Measurements from ENCODE around the gene PCAT6.

PCAT6 gene

DNA sequence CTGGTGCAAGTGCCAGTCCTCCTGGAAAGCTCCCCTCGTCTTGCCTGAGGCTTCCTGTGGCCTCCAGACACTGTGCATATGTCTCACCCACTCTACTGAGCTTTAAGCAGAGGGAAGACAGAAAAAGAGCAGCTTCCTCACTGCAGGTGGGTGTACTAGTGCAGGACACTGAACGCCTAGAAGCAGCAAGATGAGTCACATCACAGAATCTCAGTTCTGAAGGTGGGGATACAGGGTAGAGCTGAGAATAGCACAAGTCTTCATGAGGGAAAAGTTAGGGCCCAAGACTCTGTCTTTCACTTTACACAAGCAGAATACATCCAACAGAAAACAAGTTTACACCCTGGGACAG is 37.4 kb downstream of the PCAT6 start:
- DNase-seq (ENCODE audit: low read depth in 2 of 2) = no peak

DNA sequence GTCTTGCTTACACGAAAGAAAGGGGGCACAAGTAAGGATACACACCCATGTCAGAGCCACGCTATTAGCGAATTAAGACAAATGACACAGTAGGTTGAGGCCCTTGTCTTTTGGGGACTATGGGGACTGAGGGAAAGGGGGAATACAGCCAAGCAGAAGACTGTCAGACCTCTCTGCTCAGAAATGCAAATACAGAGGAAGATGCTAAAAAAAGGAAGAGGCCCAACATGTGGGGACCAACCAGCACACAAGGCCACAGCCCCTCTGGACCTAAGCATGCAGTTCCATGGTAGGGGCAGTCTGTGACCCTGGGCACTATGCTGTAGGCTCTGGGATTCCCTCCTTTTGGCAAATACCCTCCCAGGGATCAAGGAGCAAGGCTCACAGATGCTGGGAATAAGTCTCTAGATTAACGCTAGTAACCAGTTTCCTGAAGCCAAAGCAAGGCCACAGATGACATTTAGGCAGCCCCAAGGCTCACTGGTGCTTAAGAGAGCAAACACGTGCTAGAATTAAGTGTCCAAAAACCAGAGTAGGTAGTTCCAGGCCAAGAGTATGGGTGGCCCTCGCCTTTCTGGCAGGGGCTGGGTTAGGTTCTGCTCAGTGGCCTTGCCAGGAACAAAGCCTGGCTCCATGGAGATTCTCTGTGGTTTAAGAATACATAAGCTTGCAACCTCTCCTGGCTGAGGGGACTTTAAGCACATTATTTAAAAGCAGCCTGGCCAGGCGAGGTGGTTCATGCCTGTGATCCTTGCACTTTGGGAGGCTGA is 40.0 kb downstream of the PCAT6 start:
- DNase-seq (ENCODE audit: low read depth in 2 of 2) = no peak

DNA sequence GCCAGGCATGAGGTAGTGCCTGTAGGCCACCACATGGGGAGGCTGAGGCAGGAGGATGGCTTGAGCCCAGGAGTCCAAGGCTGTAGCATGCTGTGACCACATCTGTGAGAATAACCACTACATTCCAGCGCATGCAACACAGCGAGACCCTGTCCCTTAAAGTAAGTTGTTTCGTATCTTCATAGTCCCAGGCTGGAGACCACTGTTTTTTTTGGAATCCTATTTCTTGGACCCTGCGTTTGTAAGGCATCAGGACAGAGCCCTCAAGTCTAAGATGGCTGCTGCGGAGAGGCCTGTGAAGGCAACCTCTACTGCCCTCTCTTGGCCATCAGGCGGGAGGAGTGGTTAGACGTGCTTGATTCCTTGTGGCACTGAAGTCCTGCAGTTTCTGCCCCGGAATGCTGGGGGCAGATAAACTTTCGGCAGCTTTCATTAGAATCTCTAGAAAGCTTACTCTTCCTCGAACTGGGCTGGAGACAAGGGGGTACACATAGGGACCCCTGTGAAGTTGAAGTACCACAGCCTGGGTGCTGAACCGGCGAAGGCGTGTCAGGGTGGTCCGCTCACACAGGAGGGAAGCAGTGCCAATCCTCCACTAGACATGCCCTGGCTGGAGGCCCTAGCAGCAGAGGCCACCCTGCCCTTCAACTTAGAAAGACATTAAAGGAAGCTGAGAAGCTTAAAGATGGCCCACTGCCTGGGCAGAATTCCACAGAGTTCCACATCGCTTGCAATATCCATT is 41.6 kb downstream of the PCAT6 start:
- DNase-seq (ENCODE audit: low read depth in 2 of 2) = no peak

DNA sequence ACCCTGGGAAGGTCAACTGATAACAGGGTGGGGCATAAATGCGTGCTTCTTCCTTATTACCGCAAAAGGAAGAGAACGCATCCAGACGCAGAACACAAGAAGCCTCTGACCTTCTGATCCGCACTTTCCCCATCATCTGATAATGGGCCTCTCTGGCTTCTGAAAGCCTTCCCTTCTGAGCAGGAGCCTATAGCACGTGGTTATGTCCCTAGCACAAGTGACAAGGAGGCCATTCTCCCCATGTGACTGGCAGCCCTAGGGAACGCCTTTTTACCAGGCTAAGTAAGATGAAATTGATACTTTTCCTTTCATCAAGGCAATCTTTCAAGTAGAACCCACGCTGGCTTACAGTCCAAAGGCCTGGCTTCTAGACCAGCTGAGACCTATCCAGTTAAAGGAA is 44.0 kb downstream of the PCAT6 start:
- no peak for DNase-seq (ENCODE audit: low read depth in 2 of 2)

DNA sequence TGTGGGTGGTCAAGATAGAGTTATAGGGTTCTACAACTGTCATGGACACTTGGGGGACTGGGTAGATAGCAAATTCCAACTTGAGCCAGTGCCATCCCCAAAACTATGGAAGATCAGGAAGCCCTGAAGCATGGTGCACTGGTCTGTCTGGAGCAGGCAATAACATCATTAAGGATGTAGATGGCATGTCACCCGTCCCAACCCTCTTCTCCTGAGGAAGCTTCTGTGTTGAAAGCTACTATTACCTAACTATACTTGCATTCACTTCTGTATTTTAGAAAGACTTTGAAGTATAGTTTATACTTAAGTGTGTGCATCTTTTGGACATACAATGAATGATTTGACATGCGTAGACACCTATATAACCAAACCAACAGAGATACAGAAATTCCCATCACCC is 45.3 kb downstream of the PCAT6 start:
- DNase-seq (ENCODE audit: low read depth in 2 of 2) = no peak

DNA sequence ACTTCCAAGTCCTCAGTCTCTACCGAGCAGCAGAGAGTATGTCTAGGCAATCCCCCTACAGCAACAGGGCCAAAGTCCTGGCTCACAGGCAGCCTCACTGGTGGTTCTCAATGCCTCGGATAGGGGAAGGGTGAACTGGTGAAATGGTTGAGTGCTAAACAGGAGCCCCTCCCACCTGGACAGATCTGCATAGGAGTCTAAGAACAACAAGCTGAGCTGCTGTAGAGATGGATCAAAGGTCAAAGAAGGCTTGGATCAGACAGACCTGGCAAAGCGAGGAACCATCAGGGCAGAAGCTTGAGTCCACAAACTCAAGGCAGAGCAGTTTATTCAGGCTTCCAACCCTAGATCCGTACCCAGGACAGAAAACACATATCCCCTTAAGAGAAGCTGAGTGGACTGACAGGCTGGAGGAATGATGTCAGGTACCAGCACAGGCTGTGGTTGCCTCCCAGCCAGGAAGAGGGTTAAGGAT is 46.4 kb downstream of the PCAT6 start:
- DNase-seq (ENCODE audit: low read depth in 2 of 2) = no peak

DNA sequence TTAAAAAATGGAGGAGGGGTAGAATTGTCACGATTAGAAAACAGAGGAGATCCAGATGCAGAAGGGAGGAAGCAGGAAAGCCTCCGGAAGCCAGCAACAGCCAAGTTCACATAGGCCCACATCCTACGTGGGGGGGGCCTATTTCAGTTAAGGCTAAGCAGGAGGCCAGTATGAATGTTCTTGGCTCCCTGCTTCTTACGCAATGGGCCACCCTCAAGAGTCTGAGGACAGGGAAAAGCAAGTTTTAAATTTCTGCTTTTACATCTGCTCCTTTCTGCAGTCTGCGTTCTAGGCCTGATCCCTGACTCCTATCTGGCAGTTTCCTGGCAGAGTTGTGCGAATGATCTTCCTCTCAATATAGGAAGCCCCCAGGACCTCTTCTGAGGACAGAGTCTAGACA is 47.6 kb downstream of the PCAT6 start:
- no peak for DNase-seq (ENCODE audit: low read depth in 2 of 2)

DNA sequence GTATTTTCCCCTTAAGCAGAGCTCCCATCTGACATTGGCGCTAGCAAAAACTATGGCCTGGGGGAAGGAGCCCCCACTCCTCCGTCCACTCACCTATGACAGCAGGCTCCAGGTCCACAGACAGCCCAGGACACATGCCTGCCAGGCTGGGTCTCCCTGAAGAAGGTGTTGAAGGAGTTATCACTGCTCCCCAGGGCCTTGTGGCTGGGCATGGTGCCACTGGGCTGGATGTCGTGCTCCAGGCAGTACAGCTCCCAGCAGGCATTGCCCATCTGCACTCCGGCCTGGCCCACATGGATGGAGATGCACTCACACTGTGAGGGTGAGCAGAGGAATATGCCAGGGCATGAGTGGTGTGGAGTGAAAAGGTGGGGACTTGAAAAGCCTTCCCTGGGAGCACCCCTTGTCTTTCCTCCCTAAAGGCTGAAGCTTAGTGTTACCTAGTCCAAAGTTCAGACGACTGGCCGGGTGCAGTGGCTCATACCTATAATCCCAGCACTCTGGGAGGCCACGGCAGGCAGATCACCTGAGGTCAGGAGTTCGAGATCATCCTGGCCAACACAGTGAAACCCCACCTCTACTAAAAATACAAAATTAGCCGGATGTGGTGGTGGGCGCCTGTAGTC is 48.1 kb downstream of the PCAT6 start:
- DNase-seq (ENCODE audit: low read depth in 2 of 2) = no peak

DNA sequence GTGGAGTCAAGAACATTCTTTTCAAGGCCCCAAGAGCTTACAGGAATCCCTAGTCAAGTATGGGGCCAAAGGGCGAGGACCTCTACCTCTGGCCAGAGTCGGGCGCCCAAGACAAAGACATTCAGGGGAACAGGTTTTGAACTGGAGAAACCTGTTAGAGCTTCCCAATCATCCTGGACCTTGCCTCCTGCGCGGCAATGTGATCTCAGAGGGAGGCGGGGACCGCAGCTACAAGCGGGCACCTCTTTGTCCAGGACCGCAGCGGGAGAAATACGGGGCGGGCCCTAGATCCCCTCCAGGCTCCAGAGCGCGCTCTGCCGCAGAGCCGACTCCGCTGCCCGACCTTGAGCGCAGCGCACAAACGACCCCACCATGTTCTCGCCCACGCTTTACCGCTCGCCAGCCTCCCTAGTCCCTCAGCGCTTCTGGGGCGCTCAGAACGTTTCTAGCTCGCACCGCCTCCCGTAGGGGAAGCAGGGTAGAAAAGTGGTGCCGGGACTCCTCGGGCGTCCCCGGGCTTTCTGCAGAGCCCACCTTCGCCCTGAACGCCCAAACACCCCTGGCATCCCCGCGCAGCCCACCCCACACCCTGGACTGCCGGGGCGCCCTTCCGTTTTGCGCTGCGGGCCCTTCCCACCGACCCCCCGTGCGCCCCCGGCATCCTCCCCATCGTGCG is 50.1 kb downstream of the PCAT6 start:
- no peak for DNase-seq (ENCODE audit: low read depth in 2 of 2)
